Natural killer cell treated with Interleukin-12 subunit alpha and Interleukin-12 subunit beta and Interleukin-15 and Interleukin-18, amount 100 ng/mL, for 72 hours (primary cell): Measurements from ENCODE around the gene HTRA1. TPM values are rescaled to one million over a fixed set of nuclear protein-coding genes. Genes with fewer than 3 reads are reported as not detected.

Source experiments
- ATAC-seq, 2 donors: fragments of 150-1000 bp; cut with Tn5 transposase in 1 of 2; sonication (Bioruptor Pico), chemical (Tn5 transposase) in 1 of 2; 2 replicates each; pipeline ENCODE4 v1.10.0; 2021
- DNase-seq: peaks from one replicate; pipeline ENCODE4 v3.0.0; 2022; ENCODE audit warnings: low spot score
- H3K27ac Mint-ChIP-seq, 2 donors: 1 replicate in 1 of 2; 2 replicates in 1 of 2; pipeline ENCODE4 v1.8.0; 2022; ENCODE audit warnings: mixed read lengths in 2 of 2, mild to moderate bottlenecking in 1 of 2, moderate library complexity in 1 of 2
- H3K27me3 Mint-ChIP-seq, 2 donors: 1 replicate in 1 of 2; 2 replicates in 1 of 2; pipeline ENCODE4 v1.8.0; 2022; ENCODE audit warnings: mixed read lengths in 2 of 2
- H3K36me3 Mint-ChIP-seq: one replicate; pipeline ENCODE4 v1.8.0; 2022; ENCODE audit warnings: mixed read lengths
- H3K4me1 Mint-ChIP-seq, 2 donors: 1 replicate in 1 of 2; 2 replicates in 1 of 2; pipeline ENCODE4 v1.8.0; 2022; ENCODE audit warnings: low read depth in 2 of 2, mixed read lengths in 2 of 2, mild to moderate bottlenecking in 1 of 2
- H3K4me3 Mint-ChIP-seq: one replicate; pipeline ENCODE4 v1.8.0; 2022; ENCODE audit warnings: mixed read lengths
- H3K9me3 Mint-ChIP-seq: 2 replicates; pipeline ENCODE4 v1.8.0; 2022; ENCODE audit warnings: mixed read lengths
- total RNA-seq, 2 donors: library from RNA; stranded (reverse); gene quantifications; one replicate each; pipeline ENCODE4 v1.2.3, GENCODE V29; 2022

Gene HTRA1
- total RNA-seq, 2 donors from 2014 or later = not detected

DNA sequence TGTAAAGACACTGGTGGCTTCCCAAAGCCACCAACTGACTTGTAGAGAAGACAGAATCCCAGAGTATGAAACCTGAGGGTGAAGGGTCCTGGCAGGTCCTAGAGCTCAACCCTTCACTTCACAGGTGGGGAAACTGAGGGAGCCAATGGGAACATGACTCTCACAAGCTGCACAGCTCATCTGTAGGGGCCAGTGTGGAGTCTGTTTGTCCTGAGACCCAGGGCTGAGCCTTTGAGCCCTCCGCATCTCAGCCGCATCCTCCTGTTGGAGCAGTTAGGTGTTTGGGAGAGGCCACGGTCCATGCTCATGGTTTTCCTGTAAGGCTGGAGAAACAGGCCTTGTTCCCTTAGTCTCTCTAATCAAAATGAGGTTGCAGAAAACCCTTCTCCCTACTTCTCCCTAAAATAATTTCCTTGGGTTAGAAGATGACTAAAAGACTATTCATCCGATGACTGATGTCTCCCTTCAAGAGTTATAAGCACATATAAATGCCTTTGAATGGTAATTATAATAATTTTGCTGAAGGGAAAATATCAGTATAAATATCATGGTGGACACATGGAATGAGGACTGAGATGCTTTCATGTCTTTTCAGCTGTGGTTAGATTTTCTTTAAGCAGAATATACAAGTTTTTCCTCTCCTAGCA lies 10.3 kb downstream of the HTRA1 start:
- H3K27me3 Mint-ChIP-seq = peaks cover 25 to 32% of the 10 kb centered on the region in 2 donors
- no peak overlapping the region for H3K4me3 Mint-ChIP-seq
- DNase-seq (no peak), ATAC-seq (no peak)
- H3K4me1 Mint-ChIP-seq = peaks cover 0 to 5% of the 10 kb centered on the region in 2 donors
- H3K27ac Mint-ChIP-seq = no peak overlapping the region
- H3K9me3 Mint-ChIP-seq = no peaks in the 10 kb centered on the region
- H3K36me3 Mint-ChIP-seq = no peaks in the 10 kb centered on the region

DNA sequence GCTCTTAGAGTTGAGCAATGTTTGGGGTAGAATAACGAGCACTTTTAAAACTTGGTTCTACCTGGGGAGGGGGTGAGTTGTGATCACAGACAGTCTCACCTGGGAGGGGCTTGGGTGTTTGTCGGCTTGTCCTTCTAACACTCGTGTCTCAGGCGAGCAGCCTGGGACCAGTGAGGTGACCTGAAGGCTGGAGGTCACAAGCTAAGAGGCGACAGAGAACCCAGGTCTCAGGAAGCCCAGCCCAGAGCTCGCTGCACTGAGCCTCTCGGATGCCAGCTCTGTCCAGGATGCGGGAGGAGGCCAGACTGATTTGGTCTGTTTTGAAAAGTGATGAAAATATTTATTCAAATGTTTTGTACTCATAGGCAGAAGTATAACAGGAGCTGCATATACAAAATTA lies 11.8 kb downstream of the HTRA1 start:
- Mint-ChIP-seq H3K36me3 (no peaks in the 10 kb centered on the region), H3K4me3 (no peak overlapping the region), H3K27me3 (peaks cover 20 to 28% of the 10 kb centered on the region in 2 donors), H3K4me1 (peaks cover 0 to 5% of the 10 kb centered on the region in 2 donors), H3K9me3 (no peaks in the 10 kb centered on the region), H3K27ac (no peak overlapping the region)
- DNase-seq = no peak
- ATAC-seq = no peak

DNA sequence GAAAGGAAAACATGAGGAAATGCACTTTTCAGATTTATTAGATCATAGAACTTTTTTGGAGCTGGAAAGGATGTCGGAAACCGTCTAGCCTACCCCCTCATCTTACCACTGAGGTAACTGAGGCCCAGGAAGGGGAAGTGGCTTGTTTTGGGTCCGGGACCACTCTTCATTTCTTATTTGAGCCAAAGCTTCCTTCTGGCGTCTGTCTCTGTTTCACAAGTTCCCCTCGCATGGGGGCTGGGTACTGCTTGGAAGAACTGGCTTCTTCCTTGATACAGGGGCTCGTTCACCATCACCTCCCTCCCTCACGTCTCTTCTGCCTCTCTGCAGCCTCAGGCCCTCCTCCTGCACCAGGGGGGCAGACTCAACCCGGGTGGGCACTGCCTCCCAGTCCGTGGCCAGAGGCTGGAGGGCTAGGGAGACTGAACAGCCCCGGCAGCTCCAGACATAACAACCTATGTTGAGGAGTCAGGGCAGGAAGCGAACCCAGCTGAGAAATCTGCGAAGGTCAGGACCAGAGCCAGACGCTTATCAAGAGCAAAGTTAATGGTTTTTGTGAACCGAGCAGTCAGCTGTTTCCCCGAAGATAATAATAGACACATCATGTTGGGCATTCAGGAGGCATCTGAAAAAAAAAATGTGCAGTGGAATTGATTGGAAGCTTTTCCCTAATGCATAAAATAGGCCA lies 12.9 kb downstream of the HTRA1 start:
- DNase-seq = no peak
- H3K27ac Mint-ChIP-seq = no peak overlapping the region
- H3K36me3 Mint-ChIP-seq = no peaks in the 10 kb centered on the region
- peaks cover 0 to 5% of the 10 kb centered on the region in 2 donors for H3K4me1 Mint-ChIP-seq
- H3K4me3 Mint-ChIP-seq = no peak overlapping the region
- peak in 1 of 2 donors; percentile 18 for ATAC-seq
- H3K27me3 Mint-ChIP-seq = peaks cover 20 to 32% of the 10 kb centered on the region in 2 donors
- H3K9me3 Mint-ChIP-seq = no peaks in the 10 kb centered on the region

DNA sequence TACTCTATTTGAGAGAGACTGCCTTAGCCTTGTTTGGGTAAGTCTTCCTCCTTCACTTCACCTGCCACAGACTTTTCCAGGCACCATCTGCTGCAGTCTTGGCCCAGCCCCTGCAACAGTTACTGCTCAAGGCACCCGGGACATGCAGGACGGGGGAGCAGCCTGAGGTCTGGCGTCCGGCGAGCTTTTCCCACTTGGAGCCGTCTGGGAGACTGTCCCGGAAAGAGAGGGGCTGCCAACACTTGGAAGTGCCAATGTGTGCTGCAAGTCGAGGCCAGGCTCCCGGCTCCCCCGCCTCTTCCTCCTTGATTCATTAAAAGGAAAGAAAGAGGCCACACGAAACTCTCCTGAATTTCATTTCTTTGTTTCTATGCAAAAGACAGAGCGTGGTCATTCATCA lies 13.7 kb downstream of the HTRA1 start:
- DNase-seq = no peak
- Mint-ChIP-seq H3K27me3 (peaks cover 21 to 34% of the 10 kb centered on the region in 2 donors), H3K9me3 (no peaks in the 10 kb centered on the region), H3K36me3 (no peaks in the 10 kb centered on the region), H3K4me1 (peaks cover 0 to 5% of the 10 kb centered on the region in 2 donors), H3K27ac (no peak overlapping the region), H3K4me3 (no peak overlapping the region)
- ATAC-seq = no peak

DNA sequence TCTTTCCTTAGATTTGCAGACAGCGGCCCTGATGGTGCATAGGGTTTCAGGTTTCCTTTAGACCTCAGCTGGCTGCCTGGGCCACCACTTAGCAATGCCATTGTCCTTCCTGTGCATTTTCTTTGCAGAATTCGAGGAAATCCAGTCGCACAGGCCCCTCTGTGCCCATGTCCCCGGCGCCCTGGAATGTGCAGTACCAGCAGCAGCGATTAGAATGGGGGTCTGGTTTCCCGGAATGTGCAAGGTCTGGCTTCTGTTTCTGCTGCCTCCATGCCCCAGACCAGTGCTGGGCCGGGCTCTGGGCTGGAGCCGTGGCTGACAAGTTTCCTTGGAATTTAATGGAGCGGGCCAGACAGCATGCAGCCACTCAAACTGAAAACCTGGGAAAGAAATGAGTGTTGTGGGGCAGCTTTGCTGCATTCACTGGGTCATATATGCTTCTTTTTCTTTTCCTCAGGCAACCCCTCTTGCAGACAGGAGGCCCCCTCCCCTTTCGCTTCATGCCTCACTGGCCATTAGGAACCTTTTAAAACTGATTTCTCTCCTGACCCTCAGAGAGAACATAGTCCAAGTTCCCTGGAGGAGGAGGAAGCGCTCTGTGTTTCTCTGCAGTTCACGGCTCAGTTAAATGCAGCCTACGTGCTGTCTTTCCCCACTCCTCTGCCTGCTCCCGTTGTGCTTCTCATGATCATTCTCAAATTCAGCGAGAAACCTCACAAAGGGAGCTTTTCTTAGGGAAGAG lies 14.4 kb downstream of the HTRA1 start:
- peak in 1 of 2 donors; percentile 3 for ATAC-seq
- Mint-ChIP-seq H3K36me3 (no peaks in the 10 kb centered on the region), H3K4me1 (peaks cover 0 to 5% of the 10 kb centered on the region in 2 donors), H3K27me3 (peaks cover 15 to 29% of the 10 kb centered on the region in 2 donors), H3K4me3 (no peak overlapping the region), H3K27ac (no peak overlapping the region), H3K9me3 (no peaks in the 10 kb centered on the region)
- no peak for DNase-seq

DNA sequence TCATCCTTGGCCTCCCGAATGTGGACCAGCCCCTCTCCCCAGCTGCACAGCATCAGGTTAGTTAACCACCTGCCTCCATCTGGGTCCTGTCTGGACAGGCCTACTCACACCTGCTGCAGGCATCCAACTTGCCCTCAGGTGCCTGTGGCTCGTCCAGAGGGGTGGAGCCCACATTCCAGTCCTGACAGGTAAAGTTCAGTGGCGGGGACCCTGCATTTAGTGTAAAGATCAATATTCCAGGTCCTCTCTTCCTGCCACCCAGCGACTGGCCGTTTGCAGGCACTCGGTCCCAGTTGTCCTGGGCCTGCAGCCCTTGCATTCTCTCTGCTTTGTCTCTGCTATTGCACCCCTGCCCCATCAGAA lies 15.0 kb downstream of the HTRA1 start:
- Mint-ChIP-seq H3K9me3 (no peaks in the 10 kb centered on the region), H3K36me3 (no peaks in the 10 kb centered on the region), H3K4me1 (peaks cover 0 to 5% of the 10 kb centered on the region in 2 donors), H3K4me3 (no peak overlapping the region), H3K27me3 (peaks cover 10 to 24% of the 10 kb centered on the region in 2 donors), H3K27ac (no peak overlapping the region)
- DNase-seq = no peak
- no peak for ATAC-seq

DNA sequence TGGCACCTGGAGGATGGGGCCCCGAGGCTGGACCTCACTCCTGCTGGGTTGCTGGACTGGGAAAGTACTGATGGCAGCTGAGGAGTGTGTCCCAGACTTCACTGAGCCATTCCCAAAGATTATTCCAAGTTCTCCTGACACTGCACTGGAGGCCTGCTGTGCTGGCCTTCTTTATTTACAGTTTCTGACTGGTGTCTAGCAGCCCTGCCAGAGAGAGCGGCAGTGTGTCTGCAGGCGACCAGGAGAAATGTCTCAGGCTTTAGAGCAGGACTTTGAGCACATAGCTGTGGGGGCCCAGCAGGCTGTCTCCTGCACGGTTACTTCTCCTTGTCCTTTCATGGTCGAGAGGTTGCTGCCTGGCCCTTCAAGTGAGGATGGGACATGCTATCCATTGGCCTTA lies 16.1 kb downstream of the HTRA1 start:
- DNase-seq (no peak), ATAC-seq (no peak)
- Mint-ChIP-seq H3K9me3 (no peaks in the 10 kb centered on the region), H3K36me3 (no peaks in the 10 kb centered on the region), H3K27me3 (peaks cover 15 to 23% of the 10 kb centered on the region in 2 donors), H3K27ac (no peak overlapping the region), H3K4me3 (no peak overlapping the region), H3K4me1 (peaks cover 0 to 5% of the 10 kb centered on the region in 2 donors)

DNA sequence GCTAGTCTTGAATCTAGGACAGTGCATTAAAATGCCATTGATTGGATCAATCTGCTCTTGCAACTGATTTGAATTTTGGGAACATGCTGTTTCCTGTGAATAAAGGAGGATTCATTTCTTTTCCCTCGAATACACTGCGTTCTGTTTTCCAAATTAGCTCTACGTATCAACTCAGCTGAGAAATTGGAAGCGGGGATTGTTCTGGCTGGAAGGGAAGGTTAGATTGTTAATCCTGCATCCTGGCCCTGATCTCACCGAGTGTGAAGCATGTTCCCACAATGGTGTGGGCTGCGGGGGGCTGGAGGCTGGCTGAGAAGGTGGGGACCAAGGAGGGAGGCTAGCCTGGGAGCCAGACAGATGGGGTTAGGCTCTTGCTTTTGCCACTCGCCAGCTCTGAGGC lies 17.6 kb downstream of the HTRA1 start:
- no peaks in the 10 kb centered on the region for H3K9me3 Mint-ChIP-seq
- H3K27me3 Mint-ChIP-seq = peaks cover 15 to 23% of the 10 kb centered on the region in 2 donors

DNA sequence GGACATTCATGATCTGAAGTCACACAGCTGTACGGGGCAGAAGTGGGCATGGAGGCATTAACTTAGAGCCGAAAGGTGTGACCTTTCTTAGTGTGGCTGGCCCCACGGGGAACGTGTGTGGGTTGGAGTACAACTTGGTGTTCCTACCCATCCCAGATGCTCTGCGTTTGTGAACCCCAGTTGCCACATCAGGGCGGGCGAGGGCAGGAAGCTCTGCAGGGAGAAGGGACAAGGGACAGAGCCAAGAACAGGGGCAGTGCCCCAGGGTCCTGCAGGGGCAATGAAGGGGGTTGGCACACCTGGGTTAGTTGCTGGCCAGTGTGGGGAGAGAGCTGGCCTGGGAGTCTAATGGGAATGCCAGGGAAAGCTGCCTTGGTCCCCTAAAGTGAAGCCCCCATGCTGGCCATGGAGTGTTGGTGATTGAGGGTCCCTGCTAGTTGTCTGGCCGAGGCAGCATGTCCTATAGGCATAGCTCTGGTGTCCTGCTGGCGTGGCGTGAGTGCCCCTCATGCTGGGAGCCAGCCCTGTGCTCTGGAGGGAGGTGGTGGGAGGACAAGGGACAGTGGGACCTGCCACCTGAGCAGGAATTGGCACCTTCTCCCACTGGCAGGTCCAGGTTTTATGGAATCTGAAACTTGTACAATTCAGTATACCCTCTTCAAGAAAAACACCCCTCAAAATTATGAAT lies 18.9 kb downstream of the HTRA1 start:
- H3K9me3 Mint-ChIP-seq = no peaks in the 10 kb centered on the region
- peak; percentile 32 for DNase-seq
- no peaks in the 10 kb centered on the region for H3K36me3 Mint-ChIP-seq
- H3K4me3 Mint-ChIP-seq = no peak overlapping the region
- no peak for ATAC-seq
- no peaks in the 10 kb centered on the region for H3K4me1 Mint-ChIP-seq
- H3K27me3 Mint-ChIP-seq = peaks cover 15 to 23% of the 10 kb centered on the region in 2 donors
- H3K27ac Mint-ChIP-seq = no peak overlapping the region

More for the DNA sequence above, 17.6 kb downstream of the HTRA1 start:
- H3K27ac Mint-ChIP-seq = no peak overlapping the region
- no peak overlapping the region for H3K4me3 Mint-ChIP-seq
- ATAC-seq (no peak), DNase-seq (no peak)
- peaks cover 0 to 5% of the 10 kb centered on the region in 2 donors for H3K4me1 Mint-ChIP-seq
- no peaks in the 10 kb centered on the region for H3K36me3 Mint-ChIP-seq

DNA sequence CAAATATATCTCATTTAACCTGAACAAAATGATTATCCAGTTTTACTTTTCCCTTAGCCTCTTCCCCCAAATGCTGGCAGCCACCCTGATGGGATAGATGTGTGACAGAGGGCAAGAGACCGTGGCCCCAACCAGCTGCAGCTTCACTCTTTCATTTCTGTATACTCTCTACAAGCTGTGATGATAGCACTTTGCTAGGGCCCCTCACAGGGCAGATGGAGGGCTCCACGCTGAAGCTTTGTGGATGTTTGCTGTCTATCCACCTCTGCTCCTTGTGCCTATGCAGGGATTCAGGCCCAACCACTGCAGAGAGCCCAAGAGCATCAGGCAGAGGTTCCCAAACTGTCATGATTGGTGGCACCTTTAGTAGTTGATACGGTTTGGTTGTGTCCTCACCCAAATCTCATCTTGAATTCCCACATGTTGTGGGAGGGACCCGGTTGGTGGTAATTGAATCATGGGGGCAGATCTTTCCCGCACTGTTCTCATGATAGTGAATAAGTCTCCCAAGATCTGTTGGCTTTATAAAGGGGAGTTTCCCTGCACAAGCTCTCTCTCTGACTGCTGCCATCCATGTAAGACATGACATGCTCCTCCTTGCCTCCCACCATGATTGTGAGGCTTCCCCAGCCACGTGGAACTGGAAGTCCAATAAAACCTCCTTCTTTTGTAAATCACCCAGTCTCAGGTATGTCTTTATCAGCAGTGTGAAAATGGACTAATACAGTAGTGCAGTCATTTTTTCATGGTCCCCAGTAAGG lies 20.1 kb downstream of the HTRA1 start:
- peaks cover 15 to 18% of the 10 kb centered on the region in 2 donors for H3K27me3 Mint-ChIP-seq

DNA sequence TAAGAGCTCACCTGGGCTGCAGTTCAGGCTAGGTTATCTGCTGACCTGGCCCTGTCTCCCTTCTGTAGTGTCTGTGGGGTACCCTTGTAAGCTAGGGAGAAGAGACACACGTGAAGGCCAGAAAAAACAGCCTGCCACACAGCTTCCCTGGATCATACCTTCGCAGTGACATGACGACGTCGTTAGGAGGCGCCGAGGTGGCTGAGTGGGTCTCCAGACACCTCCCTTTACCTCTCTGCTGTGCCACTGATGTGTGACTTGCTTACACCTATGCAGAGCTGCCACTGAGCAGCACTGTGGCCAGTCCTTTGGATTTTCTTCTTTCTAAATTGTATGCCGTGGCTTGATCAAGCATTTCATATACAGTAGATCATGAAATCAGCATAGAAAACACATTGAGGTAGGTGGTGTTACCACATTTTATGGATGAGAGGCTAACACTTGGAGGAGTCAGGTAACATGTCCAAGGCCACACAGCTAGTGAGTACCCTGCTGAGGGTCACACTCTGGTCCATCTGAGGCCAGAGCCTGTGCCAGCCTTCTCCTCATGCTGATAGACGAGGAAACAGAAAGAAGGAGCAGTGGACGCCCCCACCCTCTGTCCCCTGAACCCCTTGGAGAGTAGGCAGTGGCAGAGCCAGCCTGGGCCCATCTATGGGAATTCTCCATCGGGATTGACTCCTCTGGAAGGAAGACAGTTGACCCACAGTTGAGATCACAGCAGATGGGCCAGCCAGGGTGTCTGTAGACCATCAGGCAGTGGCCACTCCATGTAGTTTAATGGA lies 23.1 kb downstream of the HTRA1 start:
- no peaks in the 10 kb centered on the region for H3K9me3 Mint-ChIP-seq

More for the DNA sequence above, 20.1 kb downstream of the HTRA1 start:
- no peak overlapping the region for H3K27ac Mint-ChIP-seq
- H3K36me3 Mint-ChIP-seq = no peaks in the 10 kb centered on the region
- H3K4me1 Mint-ChIP-seq = no peaks in the 10 kb centered on the region
- no peak overlapping the region for H3K4me3 Mint-ChIP-seq
- no peaks in the 10 kb centered on the region for H3K9me3 Mint-ChIP-seq
- ATAC-seq = no peak
- peak; percentile 32 for DNase-seq

DNA sequence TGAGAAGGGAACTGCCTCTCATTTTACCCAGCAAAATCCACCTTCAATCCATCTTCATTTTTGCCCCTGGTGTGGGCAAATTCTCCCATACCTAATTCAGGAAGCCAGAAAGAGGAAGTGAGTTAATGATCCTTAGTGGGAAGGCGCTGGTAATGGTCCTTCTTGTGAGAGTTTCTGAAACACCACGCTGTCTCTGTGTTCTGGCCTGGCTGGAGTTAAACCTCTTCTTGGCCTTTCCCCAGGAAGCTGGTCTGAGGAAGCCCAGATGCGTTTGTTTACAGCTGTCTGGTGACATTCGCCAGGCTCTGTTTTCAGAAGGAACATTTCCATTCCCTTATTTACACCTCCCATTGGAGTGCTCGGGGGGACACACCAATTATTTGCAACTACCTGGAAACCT lies 24.3 kb downstream of the HTRA1 start:
- H3K9me3 Mint-ChIP-seq = no peaks in the 10 kb centered on the region
- ATAC-seq = no peak
- no peaks in the 10 kb centered on the region for H3K36me3 Mint-ChIP-seq
- no peak overlapping the region for H3K4me3 Mint-ChIP-seq
- peaks cover 8 to 17% of the 10 kb centered on the region in 2 donors for H3K27me3 Mint-ChIP-seq
- H3K27ac Mint-ChIP-seq = no peak overlapping the region
- no peaks in the 10 kb centered on the region for H3K4me1 Mint-ChIP-seq
- DNase-seq = no peak

More for the DNA sequence above, 23.1 kb downstream of the HTRA1 start:
- Mint-ChIP-seq H3K27ac (no peak overlapping the region), H3K27me3 (peaks cover 14 to 22% of the 10 kb centered on the region in 2 donors), H3K4me3 (no peak overlapping the region), H3K36me3 (no peaks in the 10 kb centered on the region), H3K4me1 (no peaks in the 10 kb centered on the region)
- ATAC-seq (no peak), DNase-seq (no peak)
